HepG2 (cell line): Measurements from ENCODE around the gene TNP2.

Experiments
- ARHGAP35 ChIP-seq: sonication (generic); formaldehyde crosslinking; IDR thresholded peaks from 2 replicates; pipeline ENCODE4 v1.9.0; 2022; ENCODE audit warnings: mild to moderate bottlenecking, inconsistent platforms, moderate library complexity, missing genetic modification reagents, borderline replicate concordance
- FOXM1 ChIP-seq: sonication (generic); formaldehyde crosslinking; IDR thresholded peaks from 2 replicates; pipeline ENCODE4 v1.5.0; 2020; ENCODE audit warnings: missing genetic modification reagents
- KDM5B ChIP-seq: sonication (generic); formaldehyde crosslinking; IDR thresholded peaks from 2 replicates; pipeline ENCODE4 v1.4.0; 2020; ENCODE audit warnings: missing genetic modification reagents, mild to moderate bottlenecking, borderline replicate concordance
- STAT6 ChIP-seq: sonication (generic); formaldehyde crosslinking; IDR thresholded peaks from 2 replicates; pipeline ENCODE4 v1.4.0; 2020; ENCODE audit warnings: missing genetic modification reagents, mild to moderate bottlenecking, borderline replicate concordance
- ZNF207 ChIP-seq: fragments of 450-650 bp; IDR thresholded peaks from 2 replicates; pipeline ENCODE4 v1.6.1; 2016; ENCODE audit warnings: antibody characterized with exemption, borderline replicate concordance
- ZXDC ChIP-seq: sonication (generic); formaldehyde crosslinking; IDR thresholded peaks from 2 replicates; pipeline ENCODE4 v1.5.0; 2020; ENCODE audit warnings: mild to moderate bottlenecking, missing genetic modification reagents

GRCh38 chr16:11302977-11303376 lies 33.9 kb upstream of the TNP2 start:
- TF ChIP-seq FOXM1 (no peak), ZXDC (CRISPR knock-in tag) (no peak), STAT6 (no peak), ARHGAP35 (CRISPR knock-in tag) (no peak), ZNF207 (no peak), KDM5B (CRISPR knock-in tag) (no peak)
